ENCODE measurements around the gene HSPA4L.

HSPA4L gene

GRCh38 chr4:127852661-127853060, 70.5 kb downstream of the HSPA4L start:
- TF ChIP-seq, protein P1, sequence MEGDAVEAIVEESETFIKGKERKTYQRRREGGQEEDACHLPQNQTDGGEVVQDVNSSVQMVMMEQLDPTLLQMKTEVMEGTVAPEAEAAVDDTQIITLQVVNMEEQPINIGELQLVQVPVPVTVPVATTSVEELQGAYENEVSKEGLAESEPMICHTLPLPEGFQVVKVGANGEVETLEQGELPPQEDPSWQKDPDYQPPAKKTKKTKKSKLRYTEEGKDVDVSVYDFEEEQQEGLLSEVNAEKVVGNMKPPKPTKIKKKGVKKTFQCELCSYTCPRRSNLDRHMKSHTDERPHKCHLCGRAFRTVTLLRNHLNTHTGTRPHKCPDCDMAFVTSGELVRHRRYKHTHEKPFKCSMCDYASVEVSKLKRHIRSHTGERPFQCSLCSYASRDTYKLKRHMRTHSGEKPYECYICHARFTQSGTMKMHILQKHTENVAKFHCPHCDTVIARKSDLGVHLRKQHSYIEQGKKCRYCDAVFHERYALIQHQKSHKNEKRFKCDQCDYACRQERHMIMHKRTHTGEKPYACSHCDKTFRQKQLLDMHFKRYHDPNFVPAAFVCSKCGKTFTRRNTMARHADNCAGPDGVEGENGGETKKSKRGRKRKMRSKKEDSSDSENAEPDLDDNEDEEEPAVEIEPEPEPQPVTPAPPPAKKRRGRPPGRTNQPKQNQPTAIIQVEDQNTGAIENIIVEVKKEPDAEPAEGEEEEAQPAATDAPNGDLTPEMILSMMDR (conservative IDR thresholded peaks at IDR 0.05; ENCODE audit: low read depth) = no peak
- DNase-seq (ENCODE audit: low spot score) = no peak
- ChIA-PET POLR2A (ENCODE audit: low non-redundant PET) (no interaction called here), CTCF (no interaction called here)
- no peak overlapping the region for H3K27ac ChIP-seq

GRCh38 chr4:127856196-127856812, 74.2 kb downstream of the HSPA4L start:
- no peak overlapping the region for H3K27ac ChIP-seq
- CTCF ChIA-PET = interaction anchor here (0.7 kb wide), 1 partner anchor 1215 kb away, joined by 3 read pairs; no protein-coding TSS in a partner anchor
- POLR2A ChIA-PET (ENCODE audit: low non-redundant PET) = no interaction called here
- no peak for DNase-seq (ENCODE audit: low spot score)
- TF ChIP-seq, protein P1 (conservative IDR thresholded peaks at IDR 0.05; ENCODE audit: low read depth) = no peak

GRCh38 chr4:127856813-127857447, 74.8 kb downstream of the HSPA4L start:
- peak; percentile 52 for DNase-seq (ENCODE audit: low spot score)
- CTCF ChIA-PET = interaction anchor here (0.7 kb wide), 1 partner anchor 1215 kb away, joined by 3 read pairs; no protein-coding TSS in a partner anchor
- no peak overlapping the region for H3K27ac ChIP-seq
- TF ChIP-seq, protein P1 (conservative IDR thresholded peaks at IDR 0.05; ENCODE audit: low read depth) = no peak
- POLR2A ChIA-PET (ENCODE audit: low non-redundant PET) = no interaction called here

- POLR2A ChIA-PET (ENCODE audit: low non-redundant PET) = no interaction called here
- TF ChIP-seq, protein P1 (conservative IDR thresholded peaks at IDR 0.05; ENCODE audit: low read depth) = no peak
- no peak for DNase-seq (ENCODE audit: low spot score)
- CTCF ChIA-PET = no interaction called here
- H3K27ac ChIP-seq = no peak overlapping the region
Measured at GRCh38 chr4:127857641-127858040, 75.5 kb downstream of the HSPA4L start.

- H3K27ac ChIP-seq = no peak overlapping the region
- TF ChIP-seq, protein P1 (conservative IDR thresholded peaks at IDR 0.05; ENCODE audit: low read depth) = no peak
- CTCF ChIA-PET = no interaction called here
- POLR2A ChIA-PET (ENCODE audit: low non-redundant PET) = no interaction called here
- no peak for DNase-seq (ENCODE audit: low spot score)
Measured at GRCh38 chr4:127868196-127868595, 86.1 kb downstream of the HSPA4L start.

GRCh38 chr4:127870281-127870680, 88.2 kb downstream of the HSPA4L start:
- no peak for DNase-seq (ENCODE audit: low spot score)
- H3K27ac ChIP-seq = no peak overlapping the region
- POLR2A ChIA-PET (ENCODE audit: low non-redundant PET) = no interaction called here
- CTCF ChIA-PET = no interaction called here
- TF ChIP-seq, protein P1 (conservative IDR thresholded peaks at IDR 0.05; ENCODE audit: low read depth) = no peak

Measured in RWPE1 (cell line).